B cell (primary cell): ENCODE results near the gene PSME1.

Experiments used
- CTCF ChIP-seq: fragments of 200-600 bp; IDR thresholded peaks from one replicate; pipeline ENCODE4 v1.8.0; 2022; ENCODE audit warnings: antibody characterized with exemption, mild to moderate bottlenecking
- EZH2 ChIP-seq: IDR thresholded peaks from 2 replicates; pipeline ENCODE4 v1.6.1; 2012; ENCODE audit warnings: borderline replicate concordance, low read depth, mild to moderate bottlenecking, moderate library complexity, low read length; ENCODE audit not compliant: insufficient read depth, poor library complexity, severe bottlenecking

GRCh38 chr14:24150567-24150966 lies 14.6 kb downstream of the PSME1 start:
- TF ChIP-seq CTCF (no peak), EZH2 (no peak)
